Middle frontal gyrus (tissue), 1 donor: ENCODE results near the gene KPTN.

ENCODE experiments used
- DNase-seq: peaks from one replicate; pipeline ENCODE4 v3.0.0-alpha.2; 2015; ENCODE audit warnings: low spot score; ENCODE audit errors: extremely low spot score

KPTN gene

GRCh38 chr19:47509170-47509847 is 25.3 kb upstream of the KPTN start:
- no peak for DNase-seq

DNA sequence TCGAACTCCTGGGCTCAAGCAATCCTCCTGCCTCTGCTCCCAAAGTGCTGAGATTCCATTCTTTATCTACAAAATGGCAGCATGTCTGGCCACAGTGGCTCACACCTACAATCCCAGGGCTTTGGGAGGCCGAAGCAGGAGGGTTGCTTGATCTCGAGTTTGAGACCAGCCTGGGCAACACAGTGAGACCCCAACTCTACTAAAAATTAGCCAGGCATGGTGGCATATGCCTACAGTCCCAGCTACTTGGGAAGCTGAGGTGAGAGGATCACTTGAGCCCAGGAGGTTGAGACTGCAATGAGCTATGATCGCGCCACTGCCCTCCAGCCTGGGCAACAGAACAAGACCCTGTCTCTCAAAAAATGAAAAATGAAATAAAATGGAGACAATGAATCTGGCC is 24.7 kb upstream of the KPTN start:
- no peak for DNase-seq

DNA sequence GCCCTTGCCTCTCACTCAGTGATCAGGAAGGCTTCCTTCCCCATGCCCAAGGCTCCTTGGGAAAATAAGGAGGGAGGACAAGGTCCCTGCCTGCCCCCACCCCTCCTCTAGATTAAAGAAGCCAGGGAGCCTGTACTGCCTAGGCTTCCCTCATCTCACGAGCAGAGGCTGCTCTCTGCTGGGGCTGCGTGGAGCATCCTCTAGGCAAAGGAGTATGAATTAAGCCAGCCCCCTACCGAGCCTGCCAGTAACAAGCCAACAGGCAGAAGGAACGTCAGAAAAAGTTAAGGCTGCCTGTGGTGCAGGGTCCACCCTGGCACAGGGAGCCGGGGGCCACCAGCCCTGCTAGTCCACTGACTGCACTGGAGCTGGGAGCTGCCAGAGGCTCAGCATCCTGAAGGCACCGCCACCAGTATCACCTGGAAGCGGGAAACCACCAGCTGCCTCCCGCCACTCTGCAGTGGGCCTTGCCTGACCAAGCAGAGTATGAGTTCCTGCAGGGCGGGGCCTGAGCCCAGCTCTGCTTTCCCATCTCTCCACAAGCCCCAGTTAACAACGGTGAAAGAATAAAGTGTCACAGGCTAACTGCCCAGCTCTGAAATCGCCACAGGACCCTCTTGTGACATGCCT is 24.0 kb upstream of the KPTN start:
- no peak for DNase-seq

GRCh38 chr19:47507012-47507411 is 23.0 kb upstream of the KPTN start:
- DNase-seq = no peak

- no peak for DNase-seq
Measured at GRCh38 chr19:47506459-47506858, 22.4 kb upstream of the KPTN start.

DNA sequence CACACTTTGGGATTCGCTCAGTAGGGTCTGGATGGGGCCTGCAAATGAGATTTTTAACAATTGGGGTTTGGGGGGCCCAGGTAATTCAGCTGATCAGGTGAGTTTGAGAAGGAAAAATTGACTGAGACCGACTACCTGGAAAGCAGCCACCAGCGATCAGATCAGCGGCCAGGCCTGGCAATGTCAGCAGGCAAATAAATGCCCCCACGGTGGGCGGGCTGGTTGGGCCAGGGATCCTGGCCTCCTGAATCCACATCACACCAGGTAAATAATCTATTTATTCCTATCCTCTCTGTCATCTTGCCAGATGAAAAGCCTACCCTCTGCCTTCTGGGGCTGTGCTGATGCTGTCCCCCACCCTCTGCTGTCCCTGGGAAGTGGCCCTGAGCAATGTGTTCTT is 21.5 kb upstream of the KPTN start:
- no peak for DNase-seq

- DNase-seq = no peak
Measured at GRCh38 chr19:47503826-47504150, 19.8 kb upstream of the KPTN start.

DNA sequence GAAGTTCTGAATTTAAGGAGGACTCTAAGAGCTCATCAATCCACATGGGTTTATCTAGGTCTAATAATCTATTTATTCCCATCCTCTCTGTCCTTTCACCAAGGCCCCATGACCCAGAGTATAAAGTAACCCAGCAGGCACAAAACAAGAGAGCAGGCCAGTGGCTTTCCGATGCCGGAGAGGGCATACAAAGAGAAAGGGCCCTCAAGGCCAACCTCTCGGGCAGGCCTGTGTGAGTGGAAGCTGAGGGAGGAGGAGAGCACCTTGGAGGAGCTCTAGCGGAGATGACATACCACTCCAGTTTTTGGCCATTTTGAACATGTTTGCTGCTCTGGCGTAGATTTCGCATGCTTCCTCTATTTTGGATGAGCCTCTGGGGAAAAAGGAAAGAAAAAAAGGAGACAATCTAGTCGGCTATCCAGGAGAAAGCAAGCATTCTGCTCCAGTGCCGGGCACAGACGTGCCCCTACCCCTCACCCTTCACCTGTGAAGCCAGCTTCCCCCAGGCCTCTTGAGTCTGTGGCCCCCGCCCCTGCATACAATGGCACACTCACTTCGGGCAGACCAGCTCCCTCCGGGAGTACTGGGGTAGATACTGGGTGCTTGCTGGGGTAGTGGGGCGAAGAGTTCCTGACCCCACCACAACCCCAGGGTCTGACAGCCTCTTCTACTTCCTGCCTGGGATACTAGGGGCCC is 19.3 kb upstream of the KPTN start:
- no peak for DNase-seq

DNA sequence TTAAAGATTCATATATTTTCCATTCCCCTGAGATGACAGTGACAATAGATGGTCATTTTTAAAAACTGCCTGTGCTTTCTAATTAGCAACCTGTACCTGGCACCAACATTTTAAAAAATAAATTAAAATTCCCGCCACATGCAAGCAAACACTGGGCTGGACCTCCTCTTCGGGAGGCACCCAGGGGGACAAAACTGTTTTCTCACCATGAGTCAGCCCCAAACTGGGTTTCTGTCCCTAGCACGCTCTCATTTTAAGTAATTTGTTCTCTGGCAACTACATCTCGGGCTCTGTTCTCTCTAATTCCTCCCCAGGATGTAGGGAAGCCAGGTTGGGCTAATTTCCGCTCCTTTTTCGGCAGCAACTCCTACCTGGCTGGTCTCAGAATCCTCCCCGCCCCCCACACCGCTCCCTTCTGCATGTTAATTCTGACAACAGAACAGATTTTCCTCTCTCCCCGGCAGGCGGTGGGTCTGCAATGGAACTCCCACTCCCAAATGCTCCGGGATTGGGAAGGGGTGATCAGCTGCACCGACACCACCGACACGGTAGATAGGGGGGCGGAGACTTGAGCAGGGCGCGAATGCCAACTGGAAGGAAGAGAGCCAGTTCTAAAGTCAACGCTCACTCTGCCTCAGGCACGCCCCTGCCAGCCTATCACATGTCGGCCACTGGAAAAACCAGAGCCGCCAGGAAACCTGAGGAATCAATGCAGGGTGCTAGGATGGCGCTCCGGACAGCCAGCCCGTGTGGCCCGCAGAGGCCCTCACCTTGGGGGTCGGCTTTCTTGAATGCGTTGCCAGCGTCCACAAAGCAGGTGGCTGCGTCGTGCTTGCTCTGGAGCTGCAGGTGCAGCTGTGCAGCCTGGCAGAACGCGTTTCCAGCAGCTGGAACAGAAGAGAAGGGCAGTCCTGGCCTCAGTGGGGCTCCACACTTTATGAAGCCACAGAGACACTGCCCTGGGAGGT is 16.1 kb upstream of the KPTN start:
- DNase-seq = no peak

- DNase-seq = no peak
Measured at GRCh38 chr19:47499371-47499770, 15.4 kb upstream of the KPTN start.

- no peak for DNase-seq
Measured at GRCh38 chr19:47498561-47498960, 14.5 kb upstream of the KPTN start.

DNA sequence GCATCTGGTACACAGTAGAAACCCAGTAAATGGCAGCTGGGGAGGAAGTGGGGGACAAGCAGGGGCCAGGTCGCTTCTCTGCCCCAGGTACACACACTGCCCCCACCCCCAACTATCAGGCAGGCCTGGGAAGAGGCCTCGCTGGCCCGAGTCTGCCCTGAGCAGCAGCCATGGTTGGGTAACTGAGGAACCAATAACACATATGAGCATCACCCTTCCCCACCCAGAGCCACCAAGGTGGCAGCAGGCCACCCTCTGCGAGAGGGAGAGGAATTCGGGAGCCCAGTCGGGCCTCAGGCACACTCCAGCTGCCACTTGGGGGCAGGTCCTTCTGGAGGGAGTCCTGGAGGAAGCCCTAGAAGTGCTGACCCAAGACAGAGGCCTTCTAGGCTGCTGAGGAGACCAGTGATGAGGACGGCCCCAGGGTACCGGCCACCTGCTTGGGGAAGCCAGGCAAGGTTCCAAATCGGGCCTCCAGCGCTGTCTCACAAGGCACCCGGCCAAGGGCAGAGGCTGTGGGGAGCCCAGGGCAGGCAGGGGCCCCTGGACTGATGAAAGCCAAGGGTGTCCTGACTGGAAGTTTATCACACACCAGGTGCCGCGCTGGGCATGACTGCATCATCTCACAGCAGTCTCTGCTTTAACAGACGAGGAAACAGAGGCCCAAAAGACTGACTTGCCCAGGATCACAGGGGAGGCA is 14.0 kb upstream of the KPTN start:
- no peak for DNase-seq

DNA sequence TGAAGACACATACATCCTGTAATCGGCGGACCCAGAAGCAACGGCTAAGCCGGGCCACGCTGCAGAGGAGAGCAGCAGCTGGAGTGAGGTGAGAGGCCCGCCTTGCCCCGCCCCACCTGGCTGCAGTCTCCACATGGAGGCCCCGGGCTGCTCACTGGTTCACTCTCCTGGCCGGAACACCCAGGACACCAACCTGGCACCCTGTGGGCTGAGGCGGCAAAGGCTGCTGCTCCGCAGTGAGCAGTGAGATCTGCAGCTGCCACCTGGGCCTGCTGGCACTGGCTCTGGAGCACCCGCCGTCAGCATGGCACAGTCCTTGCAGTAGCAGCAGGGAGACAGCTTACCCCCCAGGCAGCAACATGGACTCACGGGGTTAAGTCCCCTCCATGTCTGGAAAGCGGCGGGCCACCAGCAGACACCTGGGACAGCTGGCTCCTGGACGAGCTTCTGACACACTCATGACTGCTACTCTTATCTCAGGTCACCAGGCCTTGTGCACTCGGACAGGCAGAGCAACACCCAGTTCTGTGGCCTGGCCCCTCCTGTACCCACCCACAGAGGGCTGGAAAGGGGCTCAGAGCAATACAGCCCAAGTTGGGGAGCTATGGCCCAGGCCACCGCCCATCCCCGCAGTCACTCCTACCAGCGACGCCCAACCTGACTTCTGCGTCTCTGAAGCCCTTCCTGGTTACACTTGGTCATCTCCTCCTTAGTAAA is 13.2 kb upstream of the KPTN start:
- DNase-seq = no peak

- no peak for DNase-seq
Measured at GRCh38 chr19:47495478-47496372, 11.7 kb upstream of the KPTN start.

GRCh38 chr19:47494729-47495128 is 10.7 kb upstream of the KPTN start:
- DNase-seq = no peak

- DNase-seq = no peak
Measured at GRCh38 chr19:47494211-47494547, 10.2 kb upstream of the KPTN start.

DNA sequence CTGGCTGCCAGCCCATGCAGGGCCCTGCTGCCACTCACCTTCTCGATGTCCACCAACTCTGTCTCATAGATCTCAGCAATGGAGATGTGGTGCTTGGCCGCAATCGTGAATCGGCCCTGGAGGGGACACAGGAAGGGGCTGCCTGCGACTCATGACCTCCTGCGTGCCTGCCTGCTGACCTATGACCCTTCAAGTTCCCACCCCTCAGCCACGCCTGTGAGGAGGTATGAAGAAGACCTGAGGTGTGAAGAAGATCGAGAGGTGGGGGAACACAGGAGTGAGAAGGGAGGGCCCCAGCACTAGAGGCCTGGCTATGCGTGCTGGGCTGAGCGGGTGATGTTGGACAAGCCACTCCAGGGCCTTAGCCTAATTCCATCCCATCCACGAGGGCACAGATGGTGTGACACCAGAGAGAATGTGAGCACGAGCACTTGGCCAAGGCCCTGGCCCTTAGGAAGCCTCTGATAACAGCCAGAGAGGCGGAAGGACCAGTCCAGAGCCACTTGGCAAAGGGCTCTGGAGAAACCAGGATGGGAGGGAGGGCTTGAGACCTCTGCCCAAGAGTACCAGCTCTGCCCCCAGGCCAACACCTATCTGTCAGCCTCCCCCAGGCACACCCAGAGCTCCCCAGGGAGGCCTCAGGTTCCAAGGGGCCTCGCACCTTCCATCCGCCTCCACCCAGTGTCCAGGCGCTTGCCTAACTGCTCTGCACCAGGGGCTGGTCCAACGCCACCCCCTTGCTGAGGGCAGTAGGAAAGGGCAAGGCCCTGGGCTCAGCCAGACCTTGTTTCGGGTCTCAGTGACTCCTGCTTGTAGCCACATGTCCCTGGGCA is 9.6 kb upstream of the KPTN start:
- DNase-seq = no peak

DNA sequence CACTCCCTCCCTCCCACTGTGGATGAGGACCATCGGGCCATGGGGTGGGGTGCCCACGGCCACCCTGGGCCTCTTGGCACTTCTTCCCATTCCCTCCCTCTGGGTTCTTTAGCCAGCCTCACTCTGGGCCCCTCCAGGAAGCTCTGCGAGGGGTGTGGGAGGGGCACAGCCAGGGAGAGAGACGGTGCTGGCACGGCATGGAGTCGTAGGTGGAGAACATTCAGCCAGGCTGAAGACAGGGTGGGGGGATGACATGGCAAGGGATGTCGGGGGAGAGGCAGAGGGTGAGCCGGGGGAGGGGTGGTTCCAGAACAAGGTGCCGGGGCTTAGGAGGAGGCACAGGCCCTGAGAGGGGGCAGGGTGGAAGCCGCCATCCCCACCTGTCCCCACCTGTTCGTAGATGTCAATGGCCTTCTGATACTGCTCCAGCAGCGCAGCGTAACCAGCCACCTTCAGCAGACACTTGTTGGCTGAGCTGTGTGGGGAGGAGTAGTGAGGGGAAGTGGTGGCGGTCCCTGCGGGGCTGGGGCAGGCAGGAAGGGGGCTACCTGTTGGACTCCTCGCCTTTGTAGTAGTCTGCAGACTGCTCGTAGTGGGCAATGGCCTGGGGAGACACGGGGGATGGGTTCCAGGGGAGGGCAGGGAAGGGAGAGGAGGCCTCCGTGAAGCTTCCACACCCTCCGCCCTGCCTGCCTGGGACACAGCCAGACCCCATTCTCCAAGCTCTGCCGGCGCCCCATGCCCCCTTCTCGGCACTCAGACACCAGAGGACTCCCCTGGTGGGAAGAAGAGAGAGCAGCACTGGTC is 8.8 kb upstream of the KPTN start:
- no peak for DNase-seq
